HepG2 (cell line): ENCODE results near the gene CD320. TPM values are rescaled to one million over a fixed set of nuclear protein-coding genes. Genes with fewer than 3 reads are reported as not detected.
A peak's percentile ranks its signal among the peaks of the same experiment; 100 is the strongest.

ENCODE experiments used
- ATAC-seq: fragments of 200-7000 bp; cut with Tn5 transposase; 3 replicates; pipeline ENCODE4 v1.9.1; 2020; ENCODE audit warnings: mild to moderate bottlenecking, moderate library complexity
- BruUV-seq: library from RNA; stranded (reverse); fragments of 400-500 nt; replicated peaks from 2 replicates; lab custom pipeline; 2021; lab: Mats Ljungman, UMichigan
- CTCF ChIA-PET: fragments of 300-600 bp; formaldehyde crosslinking; extraction: SDS; loops from one replicate; lab custom pipeline; 2021; ENCODE audit warnings: low total read pairs, inconsistent platforms, low intra/inter-chr PET ratio; lab: Yijun Ruan, JAX
- POLR2A ChIA-PET: fragments of 350-600 bp; sonication (Branson Sonifier 250); formaldehyde crosslinking; loops from one replicate; lab custom pipeline; 2020; ENCODE audit warnings: antibody characterized with exemption, inconsistent platforms; lab: Yijun Ruan, JAX
- DNase-seq: peaks from one replicate; pipeline ENCODE4 v3.0.0-alpha.2; 2015; ENCODE audit warnings: low spot score
- FAIRE-seq: peaks from 3 replicates; lab custom pipeline; 2011; peaks lifted over from hg19 to GRCh38; lab: Jason Lieb, UNC
- H2AFZ ChIP-seq: one replicate; pipeline ENCODE4 v1.6.1; 2011; ENCODE audit warnings: low read length, inconsistent platforms
- H3K27ac ChIP-seq: fragments of 300-600 bp; 3 replicates; pipeline ENCODE4 v1.8.0; 2011; ENCODE audit warnings: mixed run types, mild to moderate bottlenecking, mixed read lengths, low read length, inconsistent platforms; ENCODE audit not compliant: insufficient read depth; ENCODE audit errors: extremely low read length
- H3K27me3 ChIP-seq, 2 experiments: fragments of 200-600 bp in 1 of 2; 2 replicates in 1 of 2; 3 replicates in 1 of 2; pipeline versions ENCODE4 v1.6.0 to v1.8.0; 2011; ENCODE audit warnings: low read length in 2 of 2, mild to moderate bottlenecking in 2 of 2, moderate library complexity in 2 of 2, inconsistent platforms in 1 of 2; ENCODE audit not compliant: insufficient read depth in 2 of 2, control insufficient read depth in 1 of 2
- H3K36me3 ChIP-seq, 2 experiments: fragments of 200-600 bp in 1 of 2; replicated peaks in 1 of 2; 2 replicates in 1 of 2; 3 replicates in 1 of 2; pipeline versions ENCODE4 v1.5.1 to v1.8.0; 2011; ENCODE audit warnings: low read length in 2 of 2, inconsistent platforms in 1 of 2; ENCODE audit not compliant: insufficient read depth in 2 of 2, control insufficient read depth in 1 of 2
- H3K4me1 ChIP-seq: 2 replicates; pipeline ENCODE4 v1.5.1; 2012; ENCODE audit warnings: low read length, inconsistent platforms; ENCODE audit not compliant: insufficient read depth
- H3K4me2 ChIP-seq: 2 replicates; pipeline ENCODE4 v1.6.0; 2011; ENCODE audit warnings: low read depth, low read length, inconsistent platforms
- H3K4me3 ChIP-seq, 3 experiments: fragments of 200-600 bp in 1 of 3; sonication (generic), shearing (Covaris generic) in 1 of 3; replicated peaks in 1 of 3; 2 replicates each; pipeline ENCODE4 v1.5.1; 2011 to 2016; ENCODE audit warnings: low read length in 3 of 3, inconsistent platforms in 2 of 3, low read depth in 2 of 3, mild to moderate bottlenecking in 2 of 3, control low read depth in 1 of 3, mixed read lengths in 1 of 3; ENCODE audit not compliant: insufficient read depth in 1 of 3
- H3K79me2 ChIP-seq: one replicate; pipeline ENCODE4 v1.6.1; 2011; ENCODE audit warnings: low read length, inconsistent platforms; ENCODE audit not compliant: insufficient read depth
- H3K9ac ChIP-seq: 2 replicates; pipeline ENCODE4 v1.6.0; 2011; ENCODE audit warnings: mild to moderate bottlenecking, low read depth, low read length, inconsistent platforms; ENCODE audit not compliant: insufficient read depth
- H3K9me3 ChIP-seq: 2 replicates; pipeline ENCODE4 v1.5.1; 2012; ENCODE audit warnings: mild to moderate bottlenecking, low read length
- H4K20me1 ChIP-seq: 2 replicates; pipeline ENCODE4 v1.6.0; 2011; ENCODE audit warnings: inconsistent platforms, mild to moderate bottlenecking, low read length, moderate library complexity; ENCODE audit not compliant: insufficient read depth
- AGO2 ChIP-seq: fragments of 200-400 bp; formaldehyde crosslinking; optimal IDR thresholded peaks from 2 replicates; pipeline ENCODE3; 2017; ENCODE audit warnings: mild to moderate bottlenecking, low read depth, low read length, moderate library complexity
- whole genome bisulfite sequencing: methylation state at CpG from one replicate; pipeline ENCODE4 v1.1.6; 2017; ENCODE audit warnings: low lambda C conversion rate; 5-methylcytosine and 5-hydroxymethylcytosine counted together
- in situ Hi-C: cut with HindIII; loops from 2 replicates; pipeline ENCODE4 v1.10.0; 2017; ENCODE audit warnings: low pct_unique_long_range_greater_than_20kb; ENCODE audit not compliant: extremely low pct_ligation_motif_present
- intact Hi-C: fragments of 100-400 bp; cut with micrococcal nuclease; formaldehyde crosslinking; loops from one replicate; pipeline ENCODE4 v1.10.0; 2022; ENCODE audit not compliant: unreplicated experiment
- polyA plus RNA-seq, 8 experiments: library from polyadenylated mRNA; depleted of rRNA in 3 of 8; stranded (reverse) in 7 of 8; unstranded in 1 of 8; fragments of >200 nt; fragmentation: Illumina TruSeq in 4 of 8; extraction: Trizol in 4 of 8; gene quantifications; 2 replicates each; pipeline versions ENCODE4 v1.2.1 to v1.2.3, GENCODE V29; 2011 to 2016; ENCODE audit warnings: low read depth in 4 of 8, missing spikeins in 1 of 8, mixed read lengths in 1 of 8; ENCODE audit not compliant: insufficient read depth in 1 of 8
- total RNA-seq, 5 experiments: library from RNA; depleted of rRNA; stranded (reverse); fragments of >200 nt; fragmentation: Illumina TruSeq; extraction: Trizol; gene quantifications; 2 replicates each; pipeline ENCODE4 v1.2.3, GENCODE V29; 2016; ENCODE audit warnings: low read depth in 1 of 5
- TF ChIP-seq, protein P1 (sequence below): sonication (generic); formaldehyde crosslinking; IDR thresholded peaks from 2 replicates; pipeline ENCODE4 v1.5.1; 2020; ENCODE audit warnings: mild to moderate bottlenecking, missing genetic modification reagents, moderate library complexity

Gene CD320
- total and polyA plus RNA-seq, 2 of the 13 experiments (the other 11 are each of a cell fraction or from before 2014, with no cell fraction given): 83.1 to 99.9 TPM

DNA sequence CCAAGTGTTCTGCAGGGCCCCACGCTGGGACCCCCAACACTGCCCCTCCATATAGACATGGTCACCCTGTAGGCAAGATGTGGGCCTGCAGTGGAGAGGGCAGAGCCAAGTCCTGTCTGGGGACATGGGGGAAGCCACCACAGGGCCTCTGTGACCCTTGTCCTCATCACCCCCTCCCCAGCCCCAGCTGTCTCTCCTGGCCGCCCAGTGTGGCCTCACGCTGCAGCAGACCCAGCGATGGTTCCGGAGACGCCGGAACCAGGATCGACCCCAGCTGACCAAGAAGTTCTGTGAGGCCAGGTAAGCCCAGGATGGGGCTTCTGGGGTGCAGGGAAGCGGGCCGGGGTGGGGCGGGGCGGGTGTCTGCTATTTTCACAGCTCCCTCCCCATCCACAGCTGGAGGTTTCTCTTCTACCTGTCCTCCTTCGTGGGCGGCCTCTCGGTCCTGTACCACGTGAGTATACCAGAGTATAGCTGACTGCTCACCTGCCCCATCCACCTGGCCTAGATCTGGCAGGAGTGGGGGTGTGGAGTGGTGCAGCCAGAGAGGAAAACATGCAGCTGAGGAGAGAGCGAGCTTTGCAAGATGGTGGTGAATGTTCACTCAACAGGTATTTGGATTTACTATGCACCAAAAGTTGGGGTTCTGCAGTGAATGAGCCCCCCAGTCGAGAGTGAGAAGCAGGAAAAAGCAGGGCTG lies 52.6 kb downstream of the CD320 start:
- in situ Hi-C loops (loop anchor here (25.0 kb wide), 1 partner anchor 243 kb away; the partner anchor contains the start of gene ELAVL1), intact Hi-C loops (no loop called here)
- CTCF ChIA-PET: no interaction called here
- Histone ChIP-seq H4K20me1 (no peaks in the 10 kb centered on the region; the same call in 1 of the 2 replicates), H2AFZ (no peak overlapping the region), H3K9me3 (no peaks in the 10 kb centered on the region), H3K79me2 (no peaks in the 10 kb centered on the region), H3K4me2 (no peak overlapping the region), H3K36me3 (peaks cover 25 to 61% of the 10 kb centered on the region in 2 experiments), H3K4me1 (peaks cover 45% of the 10 kb centered on the region), H3K27ac (no peak overlapping the region), H3K27me3 (no peaks in the 10 kb centered on the region; a peak in 1 of 5 replicates), H3K4me3 (no peak overlapping the region), H3K9ac (no peak overlapping the region)
- WGBS: 98% methylated on average over 12 of the region's 18 CpGs
- DNase-seq: no peak
- no peak for ATAC-seq
- FAIRE-seq: no peak
- BruUV-seq: no TSS peak
- peak; percentile 53 for TF ChIP-seq AGO2
- TF ChIP-seq, protein P1, sequence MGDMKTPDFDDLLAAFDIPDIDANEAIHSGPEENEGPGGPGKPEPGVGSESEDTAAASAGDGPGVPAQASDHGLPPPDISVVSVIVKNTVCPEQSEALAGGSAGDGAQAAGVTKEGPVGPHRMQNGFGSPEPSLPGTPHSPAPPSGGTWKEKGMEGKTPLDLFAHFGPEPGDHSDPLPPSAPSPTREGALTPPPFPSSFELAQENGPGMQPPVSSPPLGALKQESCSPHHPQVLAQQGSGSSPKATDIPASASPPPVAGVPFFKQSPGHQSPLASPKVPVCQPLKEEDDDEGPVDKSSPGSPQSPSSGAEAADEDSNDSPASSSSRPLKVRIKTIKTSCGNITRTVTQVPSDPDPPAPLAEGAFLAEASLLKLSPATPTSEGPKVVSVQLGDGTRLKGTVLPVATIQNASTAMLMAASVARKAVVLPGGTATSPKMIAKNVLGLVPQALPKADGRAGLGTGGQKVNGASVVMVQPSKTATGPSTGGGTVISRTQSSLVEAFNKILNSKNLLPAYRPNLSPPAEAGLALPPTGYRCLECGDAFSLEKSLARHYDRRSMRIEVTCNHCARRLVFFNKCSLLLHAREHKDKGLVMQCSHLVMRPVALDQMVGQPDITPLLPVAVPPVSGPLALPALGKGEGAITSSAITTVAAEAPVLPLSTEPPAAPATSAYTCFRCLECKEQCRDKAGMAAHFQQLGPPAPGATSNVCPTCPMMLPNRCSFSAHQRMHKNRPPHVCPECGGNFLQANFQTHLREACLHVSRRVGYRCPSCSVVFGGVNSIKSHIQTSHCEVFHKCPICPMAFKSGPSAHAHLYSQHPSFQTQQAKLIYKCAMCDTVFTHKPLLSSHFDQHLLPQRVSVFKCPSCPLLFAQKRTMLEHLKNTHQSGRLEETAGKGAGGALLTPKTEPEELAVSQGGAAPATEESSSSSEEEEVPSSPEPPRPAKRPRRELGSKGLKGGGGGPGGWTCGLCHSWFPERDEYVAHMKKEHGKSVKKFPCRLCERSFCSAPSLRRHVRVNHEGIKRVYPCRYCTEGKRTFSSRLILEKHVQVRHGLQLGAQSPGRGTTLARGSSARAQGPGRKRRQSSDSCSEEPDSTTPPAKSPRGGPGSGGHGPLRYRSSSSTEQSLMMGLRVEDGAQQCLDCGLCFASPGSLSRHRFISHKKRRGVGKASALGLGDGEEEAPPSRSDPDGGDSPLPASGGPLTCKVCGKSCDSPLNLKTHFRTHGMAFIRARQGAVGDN (CRISPR knock-in tag): no peak
- POLR2A ChIA-PET: no interaction called here
